ENCODE measurements around the gene HLA-DPA1. TPM values are rescaled to one million over a fixed set of nuclear protein-coding genes. Genes with fewer than 3 reads are reported as not detected.

HLA-DPA1 gene
- total RNA-seq, 2 donors from 2014 or later: 69.5 to 73.7 TPM

- TF ChIP-seq POLR2AphosphoS5 (IDR thresholded peaks at IDR 0.05) (peak; percentile 26), CTCF (IDR thresholded peaks at IDR 0.05) (peak; percentile 65 to 88 (median 83)), POLR2A (IDR thresholded peaks at IDR 0.05) (no peak)
- WGBS: 21% methylated on average over 6 of the region's 6 CpGs
- no peak overlapping the region for H3K27ac ChIP-seq
- H3K27me3 ChIP-seq (replicated peaks; ENCODE audit: insufficient read depth): no peaks in the 10 kb centered on the region
- H3K4me1 ChIP-seq (replicated peaks): no peaks in the 10 kb centered on the region
- H3K4me3 ChIP-seq: no peak overlapping the region
- no peaks in the 10 kb centered on the region for H3K9me3 ChIP-seq
- intact Hi-C loops (cut with DNase I): loop anchor here (2.0 to 10.0 kb wide), 2 partner anchors 130 to 234 kb away; no protein-coding TSS in a partner anchor
- H3K36me3 ChIP-seq: no peaks in the 10 kb centered on the region
- peak; percentile 62 for DNase-seq (ENCODE audit: low spot score)
These were observed 58.4 kb downstream of the HLA-DPA1 start for GRCh38 chr6:33014841-33015634.

Other genes with a start within 250 kb of the HLA-DPA1 start
- 10 to 100 TPM in 1 of 2 donors, 1 to 10 TPM in 1; 7.1 to 15.8 TPM for gene TAP2, start 234.9 kb downstream of the HLA-DPA1 start, total RNA-seq
- gene PSMB8, start 229.6 kb downstream of the HLA-DPA1 start, total RNA-seq: 10 to 100 TPM; 30.7 to 47.3 TPM
- 10 to 100 TPM; 30.6 to 47.4 TPM for gene TAP1, start 219.9 kb downstream of the HLA-DPA1 start, total RNA-seq
- gene PSMB9, start 219.5 kb downstream of the HLA-DPA1 start, total RNA-seq: 10 to 100 TPM; 22.4 to 27.7 TPM
- gene HLA-DMB, start 132.6 kb downstream of the HLA-DPA1 start, total RNA-seq: 10 to 100 TPM in 1 of 2 donors, 1 to 10 TPM in 1; 7.3 to 15.2 TPM
- gene HLA-DMA, start 120.6 kb downstream of the HLA-DPA1 start, total RNA-seq: 10 to 100 TPM in 1 of 2 donors, 1 to 10 TPM in 1; 9.6 to 26.1 TPM
- gene BRD2, start 105.1 kb downstream of the HLA-DPA1 start, total RNA-seq: 100 to 1,000 TPM; 153 to 252 TPM
- gene HLA-DOA, start 64.1 kb downstream of the HLA-DPA1 start, total RNA-seq: 10 to 100 TPM in 1 of 2 donors, 1 to 10 TPM in 1; 7.2 to 14.6 TPM
- 10 to 100 TPM; 51.6 to 57.5 TPM for gene HLA-DPB1, start 2.3 kb upstream of the HLA-DPA1 start, total RNA-seq
- gene COL11A2, start 118.8 kb upstream of the HLA-DPA1 start, total RNA-seq: 1 to 10 TPM in 1 of 2 donors, under 1 TPM in 1; 0.91 to 3.6 TPM
- 10 to 100 TPM; 30.6 to 40.5 TPM for gene RXRB, start 127.0 kb upstream of the HLA-DPA1 start, total RNA-seq
- 100 to 1,000 TPM; 109 to 182 TPM for gene SLC39A7, start 127.2 kb upstream of the HLA-DPA1 start, total RNA-seq
- 10 to 100 TPM; 21.9 to 43.7 TPM for gene HSD17B8, start 131.0 kb upstream of the HLA-DPA1 start, total RNA-seq
- 10 to 100 TPM; 23.9 to 30.8 TPM for gene RING1, start 134.9 kb upstream of the HLA-DPA1 start, total RNA-seq
- gene VPS52, start 198.2 kb upstream of the HLA-DPA1 start, total RNA-seq: 10 to 100 TPM; 42.2 to 55.0 TPM
- gene RPS18, start 198.4 kb upstream of the HLA-DPA1 start, total RNA-seq: 1,000 to 10,000 TPM; 1,990 to 4,594 TPM
- 10 to 100 TPM; 15.8 to 21.4 TPM for gene B3GALT4, start 203.5 kb upstream of the HLA-DPA1 start, total RNA-seq
- gene WDR46, start 215.6 kb upstream of the HLA-DPA1 start, total RNA-seq: 10 to 100 TPM; 41.3 to 47.2 TPM
- 10 to 100 TPM; 24.1 to 59.7 TPM for gene PFDN6, start 216.0 kb upstream of the HLA-DPA1 start, total RNA-seq
- 100 to 1,000 TPM in 1 of 2 donors, 10 to 100 TPM in 1; 98.7 to 107 TPM for gene RGL2, start 225.3 kb upstream of the HLA-DPA1 start, total RNA-seq
- gene TAPBP, start 240.4 kb upstream of the HLA-DPA1 start, total RNA-seq: 100 to 1,000 TPM; 190 to 192 TPM
- gene ZBTB22, start 244.1 kb upstream of the HLA-DPA1 start, total RNA-seq: 10 to 100 TPM; 25.1 to 27.5 TPM
- 10 to 100 TPM; 52.8 to 75.1 TPM for gene DAXX, start 249.3 kb upstream of the HLA-DPA1 start, total RNA-seq